HEK293 (cell line): Measurements from ENCODE around the gene JOSD2.

Source experiments
- BCL11B ChIP-seq: fragments of 450-650 bp; formaldehyde crosslinking; IDR thresholded peaks from 2 replicates; pipeline ENCODE4 v1.5.1; 2016; ENCODE audit warnings: low read depth, missing biosample characterization, missing genetic modification characterization
- FEZF1 ChIP-seq: fragments of 450-650 bp; formaldehyde crosslinking; IDR thresholded peaks from 2 replicates; pipeline ENCODE4 v1.5.1; 2016; ENCODE audit warnings: missing biosample characterization, missing genetic modification characterization
- GFI1B ChIP-seq: fragments of 450-650 bp; formaldehyde crosslinking; IDR thresholded peaks from 2 replicates; pipeline ENCODE4 v1.5.1; 2016; ENCODE audit warnings: missing biosample characterization, missing genetic modification characterization
- PRDM10 ChIP-seq: fragments of 450-650 bp; formaldehyde crosslinking; IDR thresholded peaks from 2 replicates; pipeline ENCODE4 v1.5.1; 2016; ENCODE audit warnings: missing biosample characterization, missing genetic modification characterization
- REST ChIP-seq: fragments of 450-650 bp; formaldehyde crosslinking; IDR thresholded peaks from 2 replicates; pipeline ENCODE4 v1.5.1; 2016; ENCODE audit warnings: missing biosample characterization, missing genetic modification characterization
- SP7 ChIP-seq: fragments of 450-650 bp; formaldehyde crosslinking; IDR thresholded peaks from 2 replicates; pipeline ENCODE4 v1.5.1; 2016; ENCODE audit warnings: missing biosample characterization, missing genetic modification characterization
- ZBTB26 ChIP-seq: fragments of 450-650 bp; formaldehyde crosslinking; optimal IDR thresholded peaks from 2 replicates; pipeline ENCODE3; 2016; ENCODE audit warnings: missing biosample characterization, mild to moderate bottlenecking, missing genetic modification characterization
- ZEB2 ChIP-seq: fragments of 450-650 bp; formaldehyde crosslinking; IDR thresholded peaks from 2 replicates; pipeline ENCODE4 v1.5.1; 2016; ENCODE audit warnings: missing biosample characterization, missing genetic modification characterization
- ZFP3 ChIP-seq: fragments of 450-650 bp; formaldehyde crosslinking; IDR thresholded peaks from 2 replicates; pipeline ENCODE4 v1.5.1; 2016; ENCODE audit warnings: low read depth, missing biosample characterization, missing genetic modification characterization
- ZFP69B ChIP-seq: fragments of 450-650 bp; formaldehyde crosslinking; IDR thresholded peaks from 2 replicates; pipeline ENCODE4 v1.5.1; 2016; ENCODE audit warnings: missing biosample characterization, missing genetic modification characterization
- ZNF148 ChIP-seq: fragments of 450-650 bp; formaldehyde crosslinking; IDR thresholded peaks from 2 replicates; pipeline ENCODE4 v1.5.0; 2017; ENCODE audit warnings: missing biosample characterization, missing genetic modification characterization, borderline replicate concordance
- ZNF341 ChIP-seq: fragments of 450-650 bp; formaldehyde crosslinking; IDR thresholded peaks from 2 replicates; pipeline ENCODE4; 2016; ENCODE audit warnings: low read depth, missing biosample characterization, missing genetic modification characterization
- ZNF488 ChIP-seq: fragments of 450-650 bp; formaldehyde crosslinking; IDR thresholded peaks from 2 replicates; pipeline ENCODE4 v1.5.1; 2016; ENCODE audit warnings: missing biosample characterization, missing genetic modification characterization
- ZNF529 ChIP-seq: fragments of 450-650 bp; formaldehyde crosslinking; IDR thresholded peaks from 2 replicates; pipeline ENCODE4 v1.5.1; 2017; ENCODE audit warnings: missing genetic modification characterization, missing biosample characterization; ENCODE audit not compliant: insufficient replicate concordance
- ZNF600 ChIP-seq: fragments of 450-650 bp; formaldehyde crosslinking; IDR thresholded peaks from 2 replicates; pipeline ENCODE4 v1.5.1; 2016; ENCODE audit warnings: missing biosample characterization, missing genetic modification characterization
- ZNF626 ChIP-seq: fragments of 450-650 bp; sonication (Bioruptor Pico); formaldehyde crosslinking; IDR thresholded peaks from 2 replicates; pipeline ENCODE4 v1.5.1; 2018; ENCODE audit warnings: missing biosample characterization, missing genetic modification characterization, inconsistent platforms
- TF ChIP-seq, protein P1 (sequence below): fragments of 450-650 bp; formaldehyde crosslinking; IDR thresholded peaks from 2 replicates; pipeline ENCODE4 v1.5.1; 2017; ENCODE audit warnings: missing biosample characterization, missing genetic modification characterization
- TF ChIP-seq, protein P2 (sequence below): IDR thresholded peaks from 2 replicates; pipeline ENCODE4 v1.6.1; 2011; ENCODE audit warnings: mild to moderate bottlenecking, low read depth, low read length, borderline replicate concordance

The JOSD2 gene

GRCh38 chr19:50476907-50477238 lies 34.1 kb downstream of the JOSD2 start (continued):
- TF ChIP-seq ZNF488 (tag by site-specific recombination) = no peak
- TF ChIP-seq, protein P1, sequence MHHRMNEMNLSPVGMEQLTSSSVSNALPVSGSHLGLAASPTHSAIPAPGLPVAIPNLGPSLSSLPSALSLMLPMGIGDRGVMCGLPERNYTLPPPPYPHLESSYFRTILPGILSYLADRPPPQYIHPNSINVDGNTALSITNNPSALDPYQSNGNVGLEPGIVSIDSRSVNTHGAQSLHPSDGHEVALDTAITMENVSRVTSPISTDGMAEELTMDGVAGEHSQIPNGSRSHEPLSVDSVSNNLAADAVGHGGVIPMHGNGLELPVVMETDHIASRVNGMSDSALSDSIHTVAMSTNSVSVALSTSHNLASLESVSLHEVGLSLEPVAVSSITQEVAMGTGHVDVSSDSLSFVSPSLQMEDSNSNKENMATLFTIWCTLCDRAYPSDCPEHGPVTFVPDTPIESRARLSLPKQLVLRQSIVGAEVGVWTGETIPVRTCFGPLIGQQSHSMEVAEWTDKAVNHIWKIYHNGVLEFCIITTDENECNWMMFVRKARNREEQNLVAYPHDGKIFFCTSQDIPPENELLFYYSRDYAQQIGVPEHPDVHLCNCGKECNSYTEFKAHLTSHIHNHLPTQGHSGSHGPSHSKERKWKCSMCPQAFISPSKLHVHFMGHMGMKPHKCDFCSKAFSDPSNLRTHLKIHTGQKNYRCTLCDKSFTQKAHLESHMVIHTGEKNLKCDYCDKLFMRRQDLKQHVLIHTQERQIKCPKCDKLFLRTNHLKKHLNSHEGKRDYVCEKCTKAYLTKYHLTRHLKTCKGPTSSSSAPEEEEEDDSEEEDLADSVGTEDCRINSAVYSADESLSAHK (tag by site-specific recombination) = 0 out of 2 replicates have a peak, but pooled peaks have one; percentile 7
- no peak for TF ChIP-seq ZBTB26 (tag by site-specific recombination)
- no peak for TF ChIP-seq GFI1B (tag by site-specific recombination)
- peak; percentile 14 for TF ChIP-seq SP7 (tag by site-specific recombination)
- TF ChIP-seq ZNF341 (tag by site-specific recombination) = no peak
- TF ChIP-seq, protein P2, sequence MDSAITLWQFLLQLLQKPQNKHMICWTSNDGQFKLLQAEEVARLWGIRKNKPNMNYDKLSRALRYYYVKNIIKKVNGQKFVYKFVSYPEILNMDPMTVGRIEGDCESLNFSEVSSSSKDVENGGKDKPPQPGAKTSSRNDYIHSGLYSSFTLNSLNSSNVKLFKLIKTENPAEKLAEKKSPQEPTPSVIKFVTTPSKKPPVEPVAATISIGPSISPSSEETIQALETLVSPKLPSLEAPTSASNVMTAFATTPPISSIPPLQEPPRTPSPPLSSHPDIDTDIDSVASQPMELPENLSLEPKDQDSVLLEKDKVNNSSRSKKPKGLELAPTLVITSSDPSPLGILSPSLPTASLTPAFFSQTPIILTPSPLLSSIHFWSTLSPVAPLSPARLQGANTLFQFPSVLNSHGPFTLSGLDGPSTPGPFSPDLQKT = no peak
- no peak for TF ChIP-seq ZNF529
- no peak for TF ChIP-seq FEZF1
- TF ChIP-seq ZFP69B = no peak
- peak; percentile 29; the same call in 1 of the 2 replicates for TF ChIP-seq BCL11B (tag by site-specific recombination)
- no peak for TF ChIP-seq ZNF148 (tag by site-specific recombination)
- TF ChIP-seq ZNF626 = no peak
- TF ChIP-seq ZFP3 (tag by site-specific recombination) = no peak
- 0 out of 2 replicates have a peak, but pooled peaks have one; percentile 39 for TF ChIP-seq ZEB2
- no peak; the same call in 1 of the 2 replicates for TF ChIP-seq PRDM10 (tag by site-specific recombination)
- no peak for TF ChIP-seq REST (tag by site-specific recombination)
- TF ChIP-seq ZNF600 = peak; percentile 25
